Fibroblast of villous mesenchyme (primary cell): ENCODE results near the gene CLK4. TPM values are rescaled to one million over a fixed set of nuclear protein-coding genes. Genes with fewer than 3 reads are reported as not detected.
A peak's percentile ranks its signal among the peaks of the same experiment; 100 is the strongest.

Experiments used
- DNase-seq: peaks from one replicate; pipeline ENCODE4 v3.0.0-alpha.2; 2010; ENCODE audit warnings: low read depth
- H3K4me3 ChIP-seq: 2 replicates; pipeline ENCODE4 v1.5.1; 2011; ENCODE audit warnings: low read depth, mild to moderate bottlenecking, low read length
- total RNA-seq: library from RNA; depleted of rRNA; stranded (reverse); fragments of >200 nt; gene quantifications from 2 replicates; pipeline ENCODE4 v1.2.3, GENCODE V29; 2012
- TF ChIP-seq, protein P1 (sequence below): IDR thresholded peaks from 2 replicates; pipeline ENCODE4 v1.5.1; 2012; ENCODE audit warnings: low read depth, mild to moderate bottlenecking, low read length; ENCODE audit not compliant: insufficient read depth

The CLK4 gene
- total RNA-seq, 1 donor, result 26.3 TPM

DNA sequence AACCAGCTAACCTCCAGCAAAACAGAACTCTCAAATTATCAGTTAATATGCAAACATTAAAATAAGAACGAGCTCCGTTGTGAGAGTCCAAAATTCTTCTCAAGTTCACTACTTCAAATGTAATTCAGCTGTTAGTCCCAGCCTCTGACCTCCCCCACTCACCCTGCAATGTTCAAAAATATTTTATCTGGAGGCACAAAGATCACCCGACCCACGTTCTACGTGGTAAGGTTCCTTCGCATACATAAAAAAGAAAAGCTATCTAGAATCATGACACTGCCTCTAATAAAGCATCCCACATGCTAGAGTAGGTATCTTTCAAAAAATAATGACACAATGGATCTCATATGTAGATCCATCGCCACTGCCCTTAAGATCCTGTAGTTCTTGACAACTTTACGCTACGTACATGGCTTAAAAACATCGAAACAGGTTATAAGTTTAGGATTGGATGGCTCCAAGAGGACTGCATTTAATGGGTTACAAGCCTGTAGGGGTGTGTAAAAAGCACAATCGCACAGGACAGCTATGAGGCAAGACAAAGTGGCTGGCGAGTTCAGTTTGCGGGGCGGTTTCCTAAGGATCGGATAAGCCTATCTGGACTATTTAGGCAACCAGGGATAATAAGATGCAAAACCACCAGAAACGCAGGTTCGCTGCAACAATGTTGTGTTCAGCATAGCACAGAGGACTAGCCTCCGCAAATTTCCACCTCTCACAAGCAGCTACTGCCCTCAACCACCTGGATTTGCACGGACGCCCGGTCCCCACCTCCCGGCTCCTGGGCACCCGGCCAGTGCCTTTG is 969 bp downstream of the CLK4 start:
- DNase-seq, result peak; percentile 60
- H3K4me3 ChIP-seq, result peak overlapping the region; percentile 82
- TF ChIP-seq, protein P1, sequence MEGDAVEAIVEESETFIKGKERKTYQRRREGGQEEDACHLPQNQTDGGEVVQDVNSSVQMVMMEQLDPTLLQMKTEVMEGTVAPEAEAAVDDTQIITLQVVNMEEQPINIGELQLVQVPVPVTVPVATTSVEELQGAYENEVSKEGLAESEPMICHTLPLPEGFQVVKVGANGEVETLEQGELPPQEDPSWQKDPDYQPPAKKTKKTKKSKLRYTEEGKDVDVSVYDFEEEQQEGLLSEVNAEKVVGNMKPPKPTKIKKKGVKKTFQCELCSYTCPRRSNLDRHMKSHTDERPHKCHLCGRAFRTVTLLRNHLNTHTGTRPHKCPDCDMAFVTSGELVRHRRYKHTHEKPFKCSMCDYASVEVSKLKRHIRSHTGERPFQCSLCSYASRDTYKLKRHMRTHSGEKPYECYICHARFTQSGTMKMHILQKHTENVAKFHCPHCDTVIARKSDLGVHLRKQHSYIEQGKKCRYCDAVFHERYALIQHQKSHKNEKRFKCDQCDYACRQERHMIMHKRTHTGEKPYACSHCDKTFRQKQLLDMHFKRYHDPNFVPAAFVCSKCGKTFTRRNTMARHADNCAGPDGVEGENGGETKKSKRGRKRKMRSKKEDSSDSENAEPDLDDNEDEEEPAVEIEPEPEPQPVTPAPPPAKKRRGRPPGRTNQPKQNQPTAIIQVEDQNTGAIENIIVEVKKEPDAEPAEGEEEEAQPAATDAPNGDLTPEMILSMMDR, result no peak

- TF ChIP-seq, protein P1, result no peak
- peak; percentile 26 for DNase-seq
- H3K4me3 ChIP-seq, result peak overlapping the region; percentile 82
Observed at GRCh38 chr5:178624631-178625546, 2.0 kb downstream of the CLK4 start.

- TF ChIP-seq, protein P1, result no peak
- no peak for DNase-seq
- H3K4me3 ChIP-seq, result no peak overlapping the region
Observed at GRCh38 chr5:178622679-178623247, 4.1 kb downstream of the CLK4 start.

- no peak overlapping the region for H3K4me3 ChIP-seq
- no peak for DNase-seq
- TF ChIP-seq, protein P1, result no peak
Observed at GRCh38 chr5:178619390-178619789, 7.5 kb downstream of the CLK4 start.

- no peak overlapping the region for H3K4me3 ChIP-seq
- DNase-seq, result no peak
- TF ChIP-seq, protein P1, result no peak
Observed at GRCh38 chr5:178612299-178612698, 14.6 kb downstream of the CLK4 start.

DNA sequence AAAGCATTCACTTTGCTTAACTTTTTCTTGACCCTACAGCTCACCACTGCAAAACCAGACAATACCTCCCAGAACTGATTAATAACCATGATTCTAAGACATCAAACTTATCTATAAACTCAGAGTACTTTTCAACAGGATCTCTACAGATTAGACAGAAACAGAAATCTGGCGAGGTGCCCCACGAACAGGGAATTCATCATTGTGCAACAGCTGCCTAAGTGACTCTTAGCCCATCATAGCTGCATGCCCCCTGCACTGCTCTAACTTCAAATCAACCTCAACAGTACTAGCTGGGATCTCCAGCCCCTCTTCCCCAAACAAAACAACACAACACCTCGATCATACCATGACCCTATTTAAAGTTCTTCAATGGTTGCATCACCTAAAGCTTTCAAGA is 20.6 kb downstream of the CLK4 start:
- no peak for DNase-seq
- no peak overlapping the region for H3K4me3 ChIP-seq
- TF ChIP-seq, protein P1, result no peak
